HCEC 1CT (cell line): ENCODE results near the gene VTI1A.
A peak's percentile ranks its signal among the peaks of the same experiment; 100 is the strongest.

Experiments used
- DNase-seq: peaks from one replicate; pipeline ENCODE4 v3.0.0-alpha.2; 2017

The VTI1A gene

DNA sequence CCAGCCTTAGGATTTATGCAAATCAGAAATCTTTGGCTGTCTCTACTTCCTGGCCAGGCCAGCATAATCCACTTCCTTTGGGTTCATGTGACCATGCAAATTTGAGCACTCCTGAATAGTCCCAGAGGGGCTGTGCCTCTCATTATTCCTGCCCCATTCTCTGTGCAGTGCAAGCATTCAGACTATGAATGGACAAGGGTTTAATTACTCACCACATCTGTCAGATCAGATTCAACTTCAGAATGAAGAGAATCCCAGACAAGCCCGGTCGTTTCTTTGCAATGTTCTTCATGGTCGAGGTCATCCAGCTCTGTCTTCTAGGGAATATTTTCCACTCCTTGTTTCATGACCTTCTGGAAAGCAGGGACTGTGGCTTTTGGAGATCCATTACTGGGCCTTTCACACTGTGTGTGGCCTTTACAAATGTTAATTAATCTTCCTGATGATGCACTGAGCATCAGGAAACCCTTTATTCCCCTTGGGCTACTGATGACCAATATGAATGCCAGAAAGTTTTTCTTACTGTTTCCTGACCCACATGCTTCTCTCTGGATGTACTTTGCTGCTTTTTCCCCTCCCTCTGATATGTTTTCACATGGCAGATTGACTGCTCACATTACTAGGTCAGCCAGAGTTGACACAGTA is 285.4 kb downstream of the VTI1A start:
- peak; percentile 7 for DNase-seq

DNA sequence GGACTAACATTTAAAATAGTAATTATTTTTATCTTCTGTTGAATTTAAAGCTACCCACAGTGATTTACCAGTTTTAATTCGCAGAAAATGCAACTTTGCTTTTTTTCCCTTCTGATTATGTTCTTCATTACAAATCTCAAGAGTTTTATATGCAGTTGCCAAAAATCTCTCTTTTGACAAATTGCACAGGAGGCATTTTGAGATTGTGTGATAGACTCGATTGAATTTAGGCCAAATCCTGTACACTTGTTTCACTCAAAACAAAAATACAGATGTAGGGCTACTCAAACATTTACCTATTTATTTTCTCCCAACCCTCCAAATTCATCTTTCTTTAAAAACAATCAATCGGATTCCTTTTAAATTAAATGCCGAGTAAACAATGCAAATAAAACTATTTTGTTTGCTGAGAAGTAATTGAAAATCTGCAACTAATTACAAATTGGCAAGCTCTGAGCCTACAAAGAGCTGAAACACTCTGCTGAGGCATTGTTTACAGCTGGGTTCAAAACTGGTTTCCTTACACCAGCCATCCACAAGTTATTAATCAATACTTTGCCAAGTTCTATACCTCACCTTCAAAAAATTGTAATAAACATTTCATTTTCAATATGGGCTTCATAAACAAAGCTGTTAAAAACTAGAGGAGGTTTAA is 288.2 kb downstream of the VTI1A start:
- DNase-seq: no peak

- no peak for DNase-seq
Measured at GRCh38 chr10:112738606-112739591, 291.9 kb downstream of the VTI1A start.

DNA sequence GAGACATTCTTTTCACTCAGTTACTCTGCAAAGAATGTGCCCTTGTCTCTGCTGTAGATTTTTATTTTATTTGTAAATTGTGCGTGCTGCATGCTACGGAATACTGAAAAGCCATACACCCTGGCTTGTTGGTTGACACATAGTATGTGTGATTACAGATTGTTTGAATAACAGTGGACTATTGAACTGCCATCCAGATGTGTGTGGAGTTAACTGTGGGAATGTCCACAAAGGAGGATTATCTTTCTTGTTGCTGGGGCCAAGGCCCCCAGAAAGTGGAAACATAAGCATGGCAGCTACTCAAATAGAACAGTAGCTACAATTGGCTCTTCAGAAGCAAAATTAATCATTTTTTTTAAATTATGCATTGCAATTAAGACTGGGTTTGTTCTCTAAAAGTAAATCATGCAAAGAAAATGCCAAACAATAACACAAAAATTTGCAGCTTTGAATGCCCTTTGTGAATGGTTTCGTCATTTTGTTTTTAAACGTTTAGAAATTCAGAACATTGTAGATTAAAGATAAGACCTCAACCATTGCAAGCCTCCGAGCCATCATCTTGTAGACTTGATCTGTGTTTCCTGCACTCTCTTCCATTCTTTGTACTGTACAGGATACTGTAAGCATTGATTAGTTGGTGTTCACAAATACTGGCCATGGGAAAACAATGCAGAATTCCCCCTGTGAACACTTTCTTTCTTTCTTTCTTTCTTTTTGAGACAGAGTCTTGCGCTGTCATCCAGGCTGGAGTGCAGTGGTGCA is 292.8 kb downstream of the VTI1A start:
- no peak for DNase-seq

- DNase-seq: no peak
Measured at GRCh38 chr10:112741830-112742402, 294.9 kb downstream of the VTI1A start.

- no peak for DNase-seq
Measured at GRCh38 chr10:112744181-112745096, 297.4 kb downstream of the VTI1A start.

DNA sequence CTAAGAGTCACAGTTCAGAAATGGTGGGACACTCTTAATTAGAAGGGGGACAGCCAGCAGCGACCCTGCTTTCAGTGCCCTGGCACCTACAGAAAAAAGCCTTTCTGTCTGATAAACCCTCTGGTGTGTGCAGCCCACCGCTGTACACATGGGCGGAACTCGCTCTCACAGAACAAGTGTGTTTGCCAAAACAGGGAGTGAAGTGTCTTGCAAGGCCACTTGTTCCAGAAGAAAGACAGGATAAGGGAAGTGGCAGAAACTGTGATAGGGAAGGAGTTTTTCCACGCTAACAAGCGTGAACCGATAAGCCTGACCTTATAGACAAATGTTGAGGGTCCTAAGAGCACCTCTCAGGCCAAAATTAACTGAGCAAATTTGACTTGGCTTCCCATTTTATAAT is 299.3 kb downstream of the VTI1A start:
- DNase-seq: no peak

DNA sequence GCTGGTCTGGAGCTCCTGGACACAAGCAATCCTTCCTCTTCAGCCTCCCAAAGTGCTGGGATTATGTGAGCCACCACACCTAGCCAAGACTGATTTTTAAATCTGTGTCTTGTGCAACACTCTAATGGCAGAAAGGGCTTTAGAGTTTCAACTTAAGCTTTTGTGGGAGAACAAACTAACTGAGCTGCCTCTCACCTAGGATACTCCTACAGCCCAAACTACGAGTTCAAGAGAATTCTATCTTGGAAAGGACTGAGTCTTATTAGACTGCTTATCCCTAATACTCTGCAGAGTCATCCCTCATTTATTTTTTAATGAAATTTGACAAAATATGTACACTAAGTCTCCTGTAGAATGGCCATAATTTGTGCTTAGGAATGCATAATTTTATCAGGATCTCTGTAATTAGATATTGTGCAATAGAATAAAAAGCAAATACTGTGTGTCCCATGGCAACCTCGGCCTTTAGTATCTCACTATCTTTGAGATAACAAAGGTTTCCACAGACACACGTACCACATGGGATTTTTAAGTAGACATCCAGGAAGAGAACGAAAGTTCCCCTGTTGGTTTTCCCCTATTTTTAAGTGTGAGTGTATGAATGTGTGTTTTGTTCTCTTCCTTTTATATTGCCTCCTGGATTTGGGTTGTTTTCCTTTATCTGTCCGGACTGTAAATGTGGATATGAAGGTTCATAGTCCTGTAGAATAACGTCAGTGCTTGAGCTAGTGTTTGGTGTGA is 303.6 kb downstream of the VTI1A start:
- no peak for DNase-seq

DNA sequence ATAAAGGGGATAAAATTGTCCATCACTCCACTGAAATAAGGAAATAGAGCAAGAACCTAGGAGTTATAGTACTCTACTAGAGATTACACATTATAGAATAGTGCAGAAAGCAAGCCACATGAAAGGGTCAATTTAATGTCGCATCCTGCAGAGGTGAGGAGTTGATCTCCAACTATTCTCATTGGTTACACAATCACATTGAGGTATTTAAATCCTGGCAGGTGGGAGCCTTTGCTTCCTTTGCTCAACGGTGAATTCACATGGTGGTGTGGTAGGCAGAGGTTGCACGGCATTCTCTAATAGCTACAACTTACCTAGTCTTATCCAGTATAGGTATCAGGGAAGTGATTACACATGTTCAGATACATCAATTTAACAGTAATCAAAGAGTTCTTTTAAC is 304.6 kb downstream of the VTI1A start:
- no peak for DNase-seq

DNA sequence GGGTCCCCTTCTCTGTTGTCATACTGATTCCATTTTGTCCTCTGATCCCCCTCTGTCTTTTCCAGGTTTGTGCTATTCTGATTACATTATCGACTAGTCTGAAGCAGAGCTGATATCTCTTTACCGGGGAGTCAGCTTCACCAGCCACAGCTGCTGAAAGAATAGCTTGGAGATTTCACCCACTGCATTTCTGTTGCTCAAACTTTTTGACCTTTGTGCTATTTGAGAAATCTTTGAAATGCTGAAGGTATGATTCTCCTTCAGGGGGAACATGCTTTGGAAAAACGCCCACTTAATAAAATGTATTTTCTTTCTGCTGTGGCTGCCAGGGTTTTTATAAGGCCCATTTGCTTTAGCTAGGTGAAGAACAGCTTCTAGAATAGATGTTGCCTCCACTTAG is 305.3 kb downstream of the VTI1A start:
- DNase-seq: peak; percentile 28

DNA sequence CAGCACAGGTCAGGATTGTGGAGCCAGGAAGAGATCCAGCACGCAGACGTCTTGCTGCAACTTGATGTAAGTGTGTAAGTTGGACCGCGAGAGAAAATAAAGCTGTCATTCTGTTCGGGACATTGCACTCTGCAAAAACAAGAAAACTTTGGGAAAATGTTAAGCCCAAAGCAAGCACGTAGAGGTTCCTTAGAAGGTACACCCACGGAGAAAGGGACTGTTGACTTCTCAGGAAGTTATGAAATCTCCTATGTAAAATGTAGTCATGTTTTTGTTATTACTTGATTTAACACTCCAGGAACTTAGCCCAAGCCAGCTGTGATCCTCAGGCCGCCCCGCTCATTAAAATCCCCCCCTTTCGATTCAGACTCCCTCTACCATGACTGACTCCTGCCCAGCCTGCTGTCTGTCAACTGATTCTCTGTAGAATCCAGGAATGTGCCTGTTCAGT is 307.0 kb downstream of the VTI1A start:
- DNase-seq: peak; percentile 27

DNA sequence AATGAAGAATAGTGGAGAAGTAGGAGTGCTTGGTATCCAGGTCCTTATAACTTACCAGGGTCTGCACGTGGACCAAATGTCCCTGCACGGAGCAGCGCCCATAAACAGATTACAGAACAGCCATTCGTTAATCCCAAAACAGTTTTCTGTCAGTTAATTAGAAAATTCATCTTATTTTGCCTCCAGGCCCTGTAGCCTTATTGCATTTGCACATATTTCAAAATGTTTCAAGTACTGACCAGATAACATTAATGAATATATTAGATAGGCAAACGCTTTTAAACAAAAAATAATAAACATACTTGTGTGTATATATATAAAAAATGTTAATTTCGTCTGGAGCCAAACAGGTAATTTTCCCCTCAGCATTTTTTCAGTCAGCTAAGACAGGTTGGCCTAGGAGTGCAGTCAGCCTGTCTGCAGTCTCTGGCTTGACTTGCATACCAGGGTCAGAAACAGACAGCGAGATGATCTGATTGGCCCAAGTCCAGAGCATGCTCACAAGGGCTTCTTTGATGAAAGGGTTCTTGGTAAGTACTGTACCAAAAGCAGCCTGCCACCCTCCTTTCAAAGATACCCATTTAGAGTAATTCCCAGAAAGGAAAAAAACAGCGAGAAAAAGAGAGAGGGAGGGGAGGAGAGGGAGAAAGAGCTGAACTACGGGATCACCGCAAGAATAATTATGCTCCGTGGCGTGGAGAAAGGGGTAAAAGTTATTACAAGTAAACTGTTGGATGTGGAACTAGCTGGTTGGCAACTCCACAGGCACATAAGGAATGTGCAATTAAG is 308.6 kb downstream of the VTI1A start:
- DNase-seq: no peak

GRCh38 chr10:112756235-112756527 is 309.2 kb downstream of the VTI1A start:
- DNase-seq: no peak

- no peak for DNase-seq
Measured at GRCh38 chr10:112758961-112759360, 311.9 kb downstream of the VTI1A start.

DNA sequence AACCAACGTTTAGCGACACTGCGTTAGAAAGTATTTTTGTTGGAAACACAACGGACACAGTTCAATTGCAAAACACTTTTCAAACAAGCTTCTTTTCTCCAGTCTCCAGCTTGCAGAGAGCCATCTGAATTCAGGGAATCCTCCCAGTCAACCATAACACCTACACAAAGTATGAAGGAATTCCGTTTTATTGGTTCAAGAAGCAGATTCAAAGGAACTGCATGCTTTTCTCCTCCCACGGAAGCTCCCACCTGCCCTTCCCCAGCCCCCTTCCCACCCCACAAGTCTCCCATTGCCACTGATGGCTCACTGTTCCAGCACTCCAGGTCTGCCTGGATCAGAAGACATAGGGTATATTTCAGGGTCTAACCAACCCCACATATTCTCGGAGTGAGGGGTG is 312.5 kb downstream of the VTI1A start:
- DNase-seq: no peak

GRCh38 chr10:112761256-112761655 is 314.2 kb downstream of the VTI1A start:
- no peak for DNase-seq

GRCh38 chr10:112763916-112764520 is 317.0 kb downstream of the VTI1A start:
- DNase-seq: peak; percentile 82

GRCh38 chr10:112765717-112766235 is 318.8 kb downstream of the VTI1A start:
- no peak for DNase-seq

- no peak for DNase-seq
Measured at GRCh38 chr10:112766636-112767035, 319.6 kb downstream of the VTI1A start.
